ENCODE results near the gene ZNF594. TPM values are rescaled to one million over a fixed set of nuclear protein-coding genes. Genes with fewer than 3 reads are reported as not detected.
"Not testable (repeated sequence)": the region's sequence is repeated elsewhere in the genome, so short reads cannot be mapped to it uniquely, and the experiment has no call there.

Gene ZNF594
- total and polyA plus RNA-seq, 10 of the 15 experiments (the other 5 are each of a cell fraction or from before 2014, with no cell fraction given): 0.98 to 14.3 (median 11.1) TPM

DNA sequence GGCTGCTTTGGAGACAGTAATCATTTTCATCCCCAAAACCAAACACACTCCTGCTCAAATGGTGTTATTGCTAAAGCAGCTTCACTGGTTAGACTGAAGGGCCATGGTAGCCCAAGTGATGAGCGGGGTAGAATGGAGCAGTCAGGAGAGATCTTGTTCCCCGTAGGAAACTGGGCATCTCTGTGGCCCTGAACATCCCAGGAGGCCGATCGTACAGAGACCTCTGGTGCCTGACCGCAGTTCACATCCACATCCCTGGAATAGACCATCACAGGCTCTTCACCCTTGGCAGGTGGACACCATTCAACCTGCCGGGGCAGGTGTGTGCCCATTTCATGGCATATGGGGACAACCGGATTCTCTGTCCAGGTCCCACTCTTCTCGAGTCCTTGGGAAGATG lies 61.9 kb downstream of the ZNF594 start:
- DNase-seq (ENCODE audit: low read depth, low spot score); FAIRE-seq; H4K20me1 ChIP-seq (ENCODE audit: control insufficient read depth, insufficient read depth); SMC1A ChIA-PET (ENCODE audit: uncharacterized antibody, unreplicated experiment); RAD21 ChIA-PET (ENCODE audit: unreplicated experiment); POLR2A ChIA-PET; H3K27ac ChIP-seq (ENCODE audit: control insufficient read depth, insufficient read depth); H3K9ac ChIP-seq (ENCODE audit: control insufficient read depth, insufficient read depth, low read length); CTCF ChIA-PET; H3K4me3 ChIP-seq; H2AFZ ChIP-seq (ENCODE audit: control insufficient read depth, low read depth, low read length); H3K4me2 ChIP-seq (ENCODE audit: control insufficient read depth, insufficient read depth); H3K27me3 ChIP-seq (replicated peaks in 1 of 2; ENCODE audit: control insufficient read depth in 2 of 2, insufficient read depth in 2 of 2, low read length in 1 of 2); BruUV-seq (replicated peaks); H3K4me1 ChIP-seq (ENCODE audit: control insufficient read depth, insufficient read depth, low read length); H3K79me2 ChIP-seq (ENCODE audit: control insufficient read depth, insufficient read depth, low read length); H3K9me3 ChIP-seq (replicated peaks; ENCODE audit: control insufficient read depth, insufficient read depth, low read length); in situ Hi-C loops (cut with MboI); ATAC-seq; H3K36me3 ChIP-seq (ENCODE audit: control insufficient read depth in 2 of 2, insufficient read depth in 2 of 2, low read length in 1 of 2); intact Hi-C loops (cut with micrococcal nuclease; ENCODE audit: unreplicated experiment): not testable (repeated sequence)
- 59% methylated on average over 8 of the region's 8 CpGs for WGBS (ENCODE audit: insufficient coverage, insufficient replicate concordance, low lambda C conversion rate, missing lambda C conversion rate)

Other genes with a start within 250 kb of the ZNF594 start
Only the 7 nearest of the 15 such genes appear.
- 24.3 and 25.8 TPM in 2 replicates for gene KIF1C, start 193.9 kb downstream of the ZNF594 start, total RNA-seq (2014; rRNA removed)
- gene KIF1C, start 193.9 kb downstream of the ZNF594 start, total RNA-seq (2014; rRNA removed; fragmentation: Illumina TruSeq; extraction: Trizol): 20.9 and 25.6 TPM in 2 replicates
- 61.1 and 65.9 TPM in 2 replicates for gene KIF1C, start 193.9 kb downstream of the ZNF594 start, total RNA-seq (2021)
- 30.2 and 33.8 TPM in 2 replicates for gene KIF1C, start 193.9 kb downstream of the ZNF594 start, polyA plus RNA-seq (2011; rRNA removed)
- 10.3 and 21.2 TPM in 2 replicates for gene KIF1C, start 193.9 kb downstream of the ZNF594 start, polyA plus RNA-seq (2014; fragmentation: Illumina TruSeq; extraction: Trizol)
- gene KIF1C, start 193.9 kb downstream of the ZNF594 start, polyA plus RNA-seq (2014; fragmentation: Nextera tagmentation; extraction: Ambion mirVana): 1 to 10 TPM; 1.4 to 1.5 TPM
- 25.2 and 26.5 TPM in 2 replicates for gene KIF1C, start 193.9 kb downstream of the ZNF594 start, polyA plus RNA-seq (2014; rRNA removed)
- gene KIF1C, start 193.9 kb downstream of the ZNF594 start, polyA plus RNA-seq (2016; fragmentation: Nextera tagmentation; extraction: Ambion mirVana): 10 to 100 TPM in 1 of 2 experiments, 1 to 10 TPM in 1; 3.9 to 18.9 TPM
- gene SLC52A1, start 156.4 kb downstream of the ZNF594 start, total RNA-seq (2014; rRNA removed): 0.11 TPM in 1 of 2 replicates, not detected in the other
- gene SLC52A1, start 156.4 kb downstream of the ZNF594 start, total RNA-seq (2014; rRNA removed; fragmentation: Illumina TruSeq; extraction: Trizol): not detected in 2 replicates
- gene SLC52A1, start 156.4 kb downstream of the ZNF594 start, total RNA-seq (2021): not detected in 2 replicates
- gene SLC52A1, start 156.4 kb downstream of the ZNF594 start, polyA plus RNA-seq (2011; rRNA removed): not detected in 2 replicates
- gene SLC52A1, start 156.4 kb downstream of the ZNF594 start, polyA plus RNA-seq (2014; fragmentation: Illumina TruSeq; extraction: Trizol): not detected in 2 replicates
- not detected for gene SLC52A1, start 156.4 kb downstream of the ZNF594 start, polyA plus RNA-seq (2014; fragmentation: Nextera tagmentation; extraction: Ambion mirVana)
- gene SLC52A1, start 156.4 kb downstream of the ZNF594 start, polyA plus RNA-seq (2014; rRNA removed): 0.04 and 0.06 TPM in 2 replicates
- gene SLC52A1, start 156.4 kb downstream of the ZNF594 start, polyA plus RNA-seq (2016; fragmentation: Nextera tagmentation; extraction: Ambion mirVana): not detected
- gene ZFP3, start 113.4 kb downstream of the ZNF594 start, total RNA-seq (2014; rRNA removed): 0.96 and 1.1 TPM in 2 replicates
- 1.7 and 1.8 TPM in 2 replicates for gene ZFP3, start 113.4 kb downstream of the ZNF594 start, total RNA-seq (2014; rRNA removed; fragmentation: Illumina TruSeq; extraction: Trizol)
- 1.6 and 1.7 TPM in 2 replicates for gene ZFP3, start 113.4 kb downstream of the ZNF594 start, total RNA-seq (2021)
- gene ZFP3, start 113.4 kb downstream of the ZNF594 start, polyA plus RNA-seq (2011; rRNA removed): 4.1 and 5.2 TPM in 2 replicates
- 2.5 and 3.2 TPM in 2 replicates for gene ZFP3, start 113.4 kb downstream of the ZNF594 start, polyA plus RNA-seq (2014; fragmentation: Illumina TruSeq; extraction: Trizol)
- gene ZFP3, start 113.4 kb downstream of the ZNF594 start, polyA plus RNA-seq (2014; fragmentation: Nextera tagmentation; extraction: Ambion mirVana): under 1 TPM; 0.37 to 0.39 TPM
- 1.2 and 1.7 TPM in 2 replicates for gene ZFP3, start 113.4 kb downstream of the ZNF594 start, polyA plus RNA-seq (2014; rRNA removed)
- gene ZFP3, start 113.4 kb downstream of the ZNF594 start, polyA plus RNA-seq (2016; fragmentation: Nextera tagmentation; extraction: Ambion mirVana): 1 to 10 TPM; 1.1 to 1.8 TPM
- 12.3 and 13.0 TPM in 2 replicates for gene ZNF232, start 80.0 kb downstream of the ZNF594 start, total RNA-seq (2014; rRNA removed)
- gene ZNF232, start 80.0 kb downstream of the ZNF594 start, total RNA-seq (2014; rRNA removed; fragmentation: Illumina TruSeq; extraction: Trizol): 13.3 and 15.7 TPM in 2 replicates
- 10.8 and 15.2 TPM in 2 replicates for gene ZNF232, start 80.0 kb downstream of the ZNF594 start, total RNA-seq (2021)
- gene ZNF232, start 80.0 kb downstream of the ZNF594 start, polyA plus RNA-seq (2011; rRNA removed): 13.4 and 16.8 TPM in 2 replicates
- gene ZNF232, start 80.0 kb downstream of the ZNF594 start, polyA plus RNA-seq (2014; fragmentation: Illumina TruSeq; extraction: Trizol): 12.2 and 13.3 TPM in 2 replicates
- 10 to 100 TPM; 12.8 to 14.3 TPM for gene ZNF232, start 80.0 kb downstream of the ZNF594 start, polyA plus RNA-seq (2014; fragmentation: Nextera tagmentation; extraction: Ambion mirVana)
- gene ZNF232, start 80.0 kb downstream of the ZNF594 start, polyA plus RNA-seq (2014; rRNA removed): 10.1 and 10.2 TPM in 2 replicates
- gene ZNF232, start 80.0 kb downstream of the ZNF594 start, polyA plus RNA-seq (2016; fragmentation: Nextera tagmentation; extraction: Ambion mirVana): 10 to 100 TPM; 11.4 to 12.0 TPM
- gene USP6, start 75.8 kb downstream of the ZNF594 start, total RNA-seq (2014; rRNA removed): 0.05 TPM in 1 of 2 replicates, not detected in the other
- 0.04 and 0.05 TPM in 2 replicates for gene USP6, start 75.8 kb downstream of the ZNF594 start, total RNA-seq (2014; rRNA removed; fragmentation: Illumina TruSeq; extraction: Trizol)
- gene USP6, start 75.8 kb downstream of the ZNF594 start, total RNA-seq (2021): 0.03 and 0.13 TPM in 2 replicates
- gene USP6, start 75.8 kb downstream of the ZNF594 start, polyA plus RNA-seq (2011; rRNA removed): 0.01 and 0.03 TPM in 2 replicates
- under 0.01 and 0.05 TPM in 2 replicates for gene USP6, start 75.8 kb downstream of the ZNF594 start, polyA plus RNA-seq (2014; fragmentation: Illumina TruSeq; extraction: Trizol)
- under 1 TPM; 0.08 to 0.15 TPM for gene USP6, start 75.8 kb downstream of the ZNF594 start, polyA plus RNA-seq (2014; fragmentation: Nextera tagmentation; extraction: Ambion mirVana)
- gene USP6, start 75.8 kb downstream of the ZNF594 start, polyA plus RNA-seq (2014; rRNA removed): not detected in 2 replicates
- under 1 TPM; 0.33 to 0.39 TPM for gene USP6, start 75.8 kb downstream of the ZNF594 start, polyA plus RNA-seq (2016; fragmentation: Nextera tagmentation; extraction: Ambion mirVana)
- 61.8 and 70.4 TPM in 2 replicates for gene SCIMP, start 43.0 kb upstream of the ZNF594 start, total RNA-seq (2014; rRNA removed)
- gene SCIMP, start 43.0 kb upstream of the ZNF594 start, total RNA-seq (2014; rRNA removed; fragmentation: Illumina TruSeq; extraction: Trizol): 70.3 and 74.9 TPM in 2 replicates
- 92.2 and 98.9 TPM in 2 replicates for gene SCIMP, start 43.0 kb upstream of the ZNF594 start, total RNA-seq (2021)
- gene SCIMP, start 43.0 kb upstream of the ZNF594 start, polyA plus RNA-seq (2011; rRNA removed): 105 and 120 TPM in 2 replicates
- 151 and 205 TPM in 2 replicates for gene SCIMP, start 43.0 kb upstream of the ZNF594 start, polyA plus RNA-seq (2014; fragmentation: Illumina TruSeq; extraction: Trizol)
- 100 to 1,000 TPM; 109 TPM for gene SCIMP, start 43.0 kb upstream of the ZNF594 start, polyA plus RNA-seq (2014; fragmentation: Nextera tagmentation; extraction: Ambion mirVana)
- gene SCIMP, start 43.0 kb upstream of the ZNF594 start, polyA plus RNA-seq (2014; rRNA removed): 85.2 and 97.7 TPM in 2 replicates
- 10 to 100 TPM; 56.7 to 62.4 TPM for gene SCIMP, start 43.0 kb upstream of the ZNF594 start, polyA plus RNA-seq (2016; fragmentation: Nextera tagmentation; extraction: Ambion mirVana)
- gene RABEP1, start 90.4 kb upstream of the ZNF594 start, total RNA-seq (2014; rRNA removed): 43.3 and 51.0 TPM in 2 replicates
- gene RABEP1, start 90.4 kb upstream of the ZNF594 start, total RNA-seq (2014; rRNA removed; fragmentation: Illumina TruSeq; extraction: Trizol): 68.0 and 69.8 TPM in 2 replicates
- gene RABEP1, start 90.4 kb upstream of the ZNF594 start, total RNA-seq (2021): 60.0 and 60.4 TPM in 2 replicates
- 64.5 and 95.7 TPM in 2 replicates for gene RABEP1, start 90.4 kb upstream of the ZNF594 start, polyA plus RNA-seq (2011; rRNA removed)
- gene RABEP1, start 90.4 kb upstream of the ZNF594 start, polyA plus RNA-seq (2014; fragmentation: Illumina TruSeq; extraction: Trizol): 68.8 and 87.5 TPM in 2 replicates
- gene RABEP1, start 90.4 kb upstream of the ZNF594 start, polyA plus RNA-seq (2014; fragmentation: Nextera tagmentation; extraction: Ambion mirVana): 10 to 100 TPM; 13.4 to 20.2 TPM
- 36.4 and 38.9 TPM in 2 replicates for gene RABEP1, start 90.4 kb upstream of the ZNF594 start, polyA plus RNA-seq (2014; rRNA removed)
- 10 to 100 TPM; 59.2 to 71.4 TPM for gene RABEP1, start 90.4 kb upstream of the ZNF594 start, polyA plus RNA-seq (2016; fragmentation: Nextera tagmentation; extraction: Ambion mirVana)

Data from GM12878 (cell line).